Tibial artery (tissue), 4 donors: ENCODE data around the gene PAM.

ENCODE experiments used
- DNase-seq, 2 donors: peaks; one replicate each; pipeline ENCODE4 v3.0.0-alpha.2; 2019
- H3K27ac ChIP-seq, 2 donors: fragments of 200-600 bp; sonication (generic) in 1 of 2; 1 replicate in 1 of 2; 2 replicates in 1 of 2; pipeline ENCODE4 v1.5.1; 2018 to 2019; ENCODE audit warnings: mild to moderate bottlenecking in 1 of 2
- H3K27me3 ChIP-seq, 2 donors: fragments of 200-600 bp; sonication (generic) in 1 of 2; one replicate each; pipeline versions ENCODE4 v1.5.1 to v1.6.0; 2016 to 2019
- H3K36me3 ChIP-seq, 3 donors: fragments of 200-600 bp; sonication (generic) in 2 of 3; one replicate each; pipeline ENCODE4 v1.5.1; 2016 to 2019; ENCODE audit warnings: mild to moderate bottlenecking in 2 of 3
- H3K4me1 ChIP-seq, 4 donors: fragments of 200-600 bp; sonication (generic) in 2 of 4; 1 replicate in 3 of 4; 2 replicates in 1 of 4; pipeline ENCODE4 v1.5.1; 2016 to 2019
- H3K4me3 ChIP-seq, 2 donors: fragments of 200-600 bp; sonication (generic) in 1 of 2; 1 replicate in 1 of 2; 2 replicates in 1 of 2; pipeline ENCODE4 v1.5.1; 2018 to 2019; ENCODE audit warnings: mild to moderate bottlenecking in 2 of 2
- H3K9me3 ChIP-seq, 3 donors: fragments of 200-600 bp; sonication (generic) in 1 of 3; one replicate each; pipeline ENCODE4 v1.5.1; 2016 to 2019
- intact Hi-C: fragments of 100-400 bp; cut with DNase I; formaldehyde crosslinking; loops from one replicate; pipeline ENCODE4 v1.15.0; 2023; ENCODE audit warnings: low total_unique reads
- TF ChIP-seq, protein P1 (sequence below), 2 experiments: fragments of 200-600 bp in 1 of 2; fragments of 450-650 bp in 1 of 2; IDR thresholded peaks; one replicate each; pipeline ENCODE4 v1.5.1; 2017 to 2019; ENCODE audit warnings: antibody characterized with exemption in 2 of 2, mild to moderate bottlenecking in 1 of 2, moderate library complexity in 1 of 2

Gene PAM

DNA sequence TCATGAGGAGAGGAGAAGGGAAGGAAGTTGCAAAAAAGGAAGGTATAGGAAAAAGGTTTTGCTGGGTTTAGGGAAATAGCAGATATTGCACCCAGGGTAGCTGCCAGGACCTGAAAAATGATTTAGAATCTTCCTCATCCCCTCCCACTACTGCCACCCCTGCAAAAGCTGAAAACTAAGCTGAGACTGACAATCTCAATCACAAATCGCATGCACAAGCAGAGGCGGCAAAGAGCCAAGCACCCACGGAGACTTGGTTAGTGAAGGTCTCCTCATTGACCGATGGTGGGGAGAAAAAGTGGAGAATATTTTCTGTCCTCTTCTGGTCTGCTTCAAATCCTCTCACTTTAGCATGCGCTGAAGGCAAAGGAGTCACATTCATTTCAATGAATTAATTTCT is 39.1 kb upstream of the PAM start:
- H3K27me3 ChIP-seq: no peaks in the 10 kb centered on the region
- H3K4me3 ChIP-seq: no peak overlapping the region
- intact Hi-C loops: no loop called here
- H3K4me1 ChIP-seq: no peaks in the 10 kb centered on the region
- H3K9me3 ChIP-seq: no peaks in the 10 kb centered on the region
- DNase-seq: no peak
- H3K27ac ChIP-seq: no peak overlapping the region
- TF ChIP-seq, protein P1, sequence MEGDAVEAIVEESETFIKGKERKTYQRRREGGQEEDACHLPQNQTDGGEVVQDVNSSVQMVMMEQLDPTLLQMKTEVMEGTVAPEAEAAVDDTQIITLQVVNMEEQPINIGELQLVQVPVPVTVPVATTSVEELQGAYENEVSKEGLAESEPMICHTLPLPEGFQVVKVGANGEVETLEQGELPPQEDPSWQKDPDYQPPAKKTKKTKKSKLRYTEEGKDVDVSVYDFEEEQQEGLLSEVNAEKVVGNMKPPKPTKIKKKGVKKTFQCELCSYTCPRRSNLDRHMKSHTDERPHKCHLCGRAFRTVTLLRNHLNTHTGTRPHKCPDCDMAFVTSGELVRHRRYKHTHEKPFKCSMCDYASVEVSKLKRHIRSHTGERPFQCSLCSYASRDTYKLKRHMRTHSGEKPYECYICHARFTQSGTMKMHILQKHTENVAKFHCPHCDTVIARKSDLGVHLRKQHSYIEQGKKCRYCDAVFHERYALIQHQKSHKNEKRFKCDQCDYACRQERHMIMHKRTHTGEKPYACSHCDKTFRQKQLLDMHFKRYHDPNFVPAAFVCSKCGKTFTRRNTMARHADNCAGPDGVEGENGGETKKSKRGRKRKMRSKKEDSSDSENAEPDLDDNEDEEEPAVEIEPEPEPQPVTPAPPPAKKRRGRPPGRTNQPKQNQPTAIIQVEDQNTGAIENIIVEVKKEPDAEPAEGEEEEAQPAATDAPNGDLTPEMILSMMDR (IDR thresholded peaks at IDR 0.05): no peak
- no peaks in the 10 kb centered on the region for H3K36me3 ChIP-seq

DNA sequence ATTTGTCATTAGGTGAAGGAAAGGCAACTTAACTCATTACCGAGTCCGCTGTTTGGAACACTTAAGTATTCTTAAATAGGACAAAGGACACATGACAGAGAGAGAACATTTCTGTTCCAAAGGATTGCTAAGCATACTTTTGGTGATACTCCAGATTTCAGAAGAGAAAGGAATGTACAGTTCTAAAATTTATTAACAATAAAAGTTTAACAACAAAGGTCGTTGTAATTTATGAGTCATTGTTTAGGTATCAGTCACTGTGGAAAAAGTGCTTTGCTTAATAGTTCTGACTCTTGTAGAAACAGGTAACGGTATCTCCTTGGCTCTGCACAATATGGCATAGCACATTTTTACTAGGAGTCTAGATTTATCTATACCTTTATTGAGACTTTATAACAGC is 36.3 kb upstream of the PAM start:
- Histone ChIP-seq H3K4me3 (no peak overlapping the region), H3K27ac (no peak overlapping the region), H3K36me3 (no peaks in the 10 kb centered on the region), H3K9me3 (no peaks in the 10 kb centered on the region), H3K4me1 (no peaks in the 10 kb centered on the region), H3K27me3 (no peaks in the 10 kb centered on the region)
- intact Hi-C loops: no loop called here
- DNase-seq: no peak
- TF ChIP-seq, protein P1 (IDR thresholded peaks at IDR 0.05): no peak

GRCh38 chr5:102719886-102720285 is 35.2 kb upstream of the PAM start:
- DNase-seq: no peak
- TF ChIP-seq, protein P1 (IDR thresholded peaks at IDR 0.05): no peak
- intact Hi-C loops: no loop called here
- Histone ChIP-seq H3K27ac (no peak overlapping the region), H3K36me3 (no peaks in the 10 kb centered on the region), H3K4me3 (no peak overlapping the region), H3K4me1 (no peaks in the 10 kb centered on the region), H3K9me3 (no peaks in the 10 kb centered on the region), H3K27me3 (no peaks in the 10 kb centered on the region)

DNA sequence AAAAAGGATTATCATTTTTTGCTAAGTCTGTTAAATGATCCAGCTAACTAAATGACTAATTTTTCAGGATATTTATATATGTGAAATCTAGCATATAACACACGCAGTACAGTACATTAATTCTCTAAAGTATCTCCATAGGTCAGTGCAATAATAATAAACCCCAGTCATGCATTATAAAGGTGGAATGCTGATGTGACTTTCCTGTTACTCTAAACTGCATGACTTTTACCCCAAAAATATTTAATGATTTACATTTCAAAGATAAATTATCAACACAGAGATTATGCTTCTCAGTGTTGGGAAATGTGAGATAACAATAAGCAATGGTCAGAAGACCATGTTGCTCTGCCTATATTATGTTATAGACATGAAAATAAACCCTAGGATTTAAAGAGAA is 34.1 kb upstream of the PAM start:
- TF ChIP-seq, protein P1 (IDR thresholded peaks at IDR 0.05): no peak
- intact Hi-C loops: no loop called here

GRCh38 chr5:102722931-102723330 is 32.2 kb upstream of the PAM start:
- intact Hi-C loops: no loop called here
- TF ChIP-seq, protein P1 (IDR thresholded peaks at IDR 0.05): no peak
- Histone ChIP-seq H3K36me3 (no peaks in the 10 kb centered on the region), H3K4me1 (no peaks in the 10 kb centered on the region), H3K9me3 (no peaks in the 10 kb centered on the region), H3K27me3 (no peaks in the 10 kb centered on the region), H3K4me3 (no peak overlapping the region), H3K27ac (no peak overlapping the region)
- DNase-seq: no peak

More for the DNA sequence above, 34.1 kb upstream of the PAM start:
- no peak for DNase-seq
- H3K27ac ChIP-seq: no peak overlapping the region
- H3K4me3 ChIP-seq: no peak overlapping the region
- H3K27me3 ChIP-seq: no peaks in the 10 kb centered on the region
- H3K9me3 ChIP-seq: no peaks in the 10 kb centered on the region
- no peaks in the 10 kb centered on the region for H3K36me3 ChIP-seq
- no peaks in the 10 kb centered on the region for H3K4me1 ChIP-seq

DNA sequence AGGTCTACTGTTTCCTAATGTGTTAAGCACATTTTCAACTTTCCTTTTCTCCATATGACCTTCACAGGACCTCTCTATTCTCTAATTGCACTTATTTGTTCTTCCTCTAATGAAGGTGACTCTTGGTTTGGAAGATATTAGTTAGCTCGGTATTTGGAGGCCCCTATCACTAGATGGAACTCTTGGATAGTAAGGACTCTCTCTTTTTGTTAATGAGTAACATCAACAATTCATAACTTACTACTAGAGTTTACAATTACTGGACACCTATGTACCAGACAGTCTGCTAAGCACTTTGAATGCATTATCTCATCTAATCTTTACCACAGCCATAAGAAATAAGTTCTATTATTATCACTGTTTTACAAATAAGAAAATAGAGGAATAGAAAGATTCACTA is 23.4 kb upstream of the PAM start:
- DNase-seq: no peak
- intact Hi-C loops: no loop called here
- Histone ChIP-seq H3K27me3 (no peaks in the 10 kb centered on the region), H3K27ac (no peak overlapping the region), H3K4me3 (no peak overlapping the region), H3K4me1 (no peaks in the 10 kb centered on the region), H3K36me3 (no peaks in the 10 kb centered on the region), H3K9me3 (no peaks in the 10 kb centered on the region)
- TF ChIP-seq, protein P1 (IDR thresholded peaks at IDR 0.05): no peak
